ENCODE results near the gene PVRIG. TPM values are rescaled to one million over a fixed set of nuclear protein-coding genes. Genes with fewer than 3 reads are reported as not detected.
"Not testable (repeated sequence)": the region's sequence is repeated elsewhere in the genome, so short reads cannot be mapped to it uniquely, and the experiment has no call there.

PVRIG gene
- total RNA-seq, 5 donors from 2014 or later (not counting 1 experiment from before 2014, with no cell fraction given), result 45.0 to 96.8 (median 78.0) TPM

- peaks cover 25 to 58% of the 10 kb centered on the region in 2 experiments for H3K4me1 ChIP-seq (ENCODE audit: control insufficient read depth in 1 of 2, extremely low read depth in 1 of 2, insufficient read depth in 2 of 2, low read length in 2 of 2)
- POLR2A ChIA-PET, result no interaction called here
Observed at GRCh38 chr7:100213672-100214071, 6.1 kb upstream of the PVRIG start.

GRCh38 chr7:100214356-100214755, 5.4 kb upstream of the PVRIG start:
- WGBS (ENCODE audit: insufficient coverage), result 95% methylated on average over 3 of the region's 5 CpGs
- H3K36me3 ChIP-seq (ENCODE audit: control insufficient read depth in 2 of 2, extremely low read depth in 1 of 2, insufficient read depth in 1 of 2, low read length in 1 of 2); H3K9me3 ChIP-seq; H3K36me3 Mint-ChIP-seq; H3K9me3 Mint-ChIP-seq; CTCF ChIA-PET; H3K27me3 Mint-ChIP-seq; H3K27me3 ChIP-seq (replicated peaks in 1 of 2; ENCODE audit: control insufficient read depth in 2 of 2, extremely low read depth in 1 of 2, insufficient read depth in 2 of 2, low read length in 1 of 2); H3K4me3 ChIP-seq (ENCODE audit: control insufficient read depth in 1 of 2, extremely low read depth in 1 of 2, low read length in 1 of 2); H3K27ac ChIP-seq (ENCODE audit: low read length); H3K4me3 Mint-ChIP-seq: not testable (repeated sequence)
- Mint-ChIP-seq H3K4me1 (peaks cover 61 to 73% (median 73%) of the 10 kb centered on the region in 3 donors), H3K27ac (peak overlapping the region; percentile 76 to 78)
- POLR2A ChIA-PET, result interaction anchor here in 1 of 2 donors (0.6 kb wide), 1 partner anchor 18 kb away, joined by 4 read pairs; no protein-coding TSS in a partner anchor
- peak in 1 of 35 experiments; percentile 22 for DNase-seq
- H3K4me1 ChIP-seq (ENCODE audit: control insufficient read depth in 1 of 2, extremely low read depth in 1 of 2, insufficient read depth in 2 of 2, low read length in 2 of 2), result peaks cover 24 to 58% of the 10 kb centered on the region in 2 experiments
- ATAC-seq (replicated peaks in 1 of 4), result peak in 3 of 4 experiments; percentile 7 to 9 (median 8)

More at GRCh38 chr7:100213672-100214071, 6.1 kb upstream of the PVRIG start:
- Histone ChIP-seq H3K36me3 (ENCODE audit: control insufficient read depth in 2 of 2, extremely low read depth in 1 of 2, insufficient read depth in 1 of 2, low read length in 1 of 2) (no peaks in the 10 kb centered on the region), H3K4me3 (ENCODE audit: control insufficient read depth in 1 of 2, extremely low read depth in 1 of 2, low read length in 1 of 2) (no peak overlapping the region), H3K27ac (ENCODE audit: low read length) (no peak overlapping the region), H3K27me3 (replicated peaks in 1 of 2; ENCODE audit: control insufficient read depth in 2 of 2, extremely low read depth in 1 of 2, insufficient read depth in 2 of 2, low read length in 1 of 2) (no peaks in the 10 kb centered on the region), H3K9me3 (no peaks in the 10 kb centered on the region)
- H3K36me3 Mint-ChIP-seq, result no peaks in the 10 kb centered on the region
- no peaks in the 10 kb centered on the region for H3K27me3 Mint-ChIP-seq
- H3K9me3 Mint-ChIP-seq, result no peaks in the 10 kb centered on the region
- H3K4me1 Mint-ChIP-seq, result peaks cover 61 to 74% (median 73%) of the 10 kb centered on the region in 3 donors
- 70% methylated on average over 1 of the region's 6 CpGs for WGBS (ENCODE audit: insufficient coverage)
- no peak for DNase-seq
- no peak for ATAC-seq (replicated peaks in 1 of 4)
- no peak overlapping the region for H3K4me3 Mint-ChIP-seq
- CTCF ChIA-PET, result no interaction called here
- peak overlapping the region in 1 of 2 donors; percentile 76 for H3K27ac Mint-ChIP-seq

DNA sequence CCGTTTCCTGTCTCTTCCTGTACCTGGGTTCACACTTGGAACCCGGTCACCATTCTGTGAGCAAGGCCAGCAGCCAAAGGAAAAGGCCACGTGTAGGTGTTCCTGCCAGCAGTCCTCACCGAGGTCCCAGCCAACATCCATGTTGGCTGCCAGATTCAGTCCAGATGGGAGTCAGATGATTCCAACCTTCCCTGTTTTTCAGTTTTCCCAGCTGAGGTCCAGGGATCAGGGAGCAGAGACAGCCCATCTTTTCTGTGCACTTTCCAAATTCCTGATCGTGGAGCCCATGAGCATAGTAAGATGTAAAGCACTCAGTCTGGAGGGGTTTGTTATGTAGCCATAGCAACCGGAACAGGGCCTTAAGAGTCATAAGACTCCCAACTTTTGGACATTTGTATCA, 3.9 kb upstream of the PVRIG start:
- 83% methylated on average over 4 of the region's 6 CpGs for whole genome bisulfite sequencing (ENCODE audit: insufficient coverage)
- CTCF ChIA-PET, result no interaction called here
- Histone ChIP-seq H3K9me3 (no peaks in the 10 kb centered on the region), H3K27me3 (replicated peaks in 1 of 2; ENCODE audit: control insufficient read depth in 2 of 2, extremely low read depth in 1 of 2, insufficient read depth in 2 of 2, low read length in 1 of 2) (no peaks in the 10 kb centered on the region), H3K4me3 (ENCODE audit: control insufficient read depth in 1 of 2, extremely low read depth in 1 of 2, low read length in 1 of 2) (no peak overlapping the region), H3K4me1 (ENCODE audit: control insufficient read depth in 1 of 2, extremely low read depth in 1 of 2, insufficient read depth in 2 of 2, low read length in 2 of 2) (peaks cover 11 to 55% of the 10 kb centered on the region in 2 experiments), H3K27ac (ENCODE audit: low read length) (no peak overlapping the region), H3K36me3 (ENCODE audit: control insufficient read depth in 2 of 2, extremely low read depth in 1 of 2, insufficient read depth in 1 of 2, low read length in 1 of 2) (peaks cover 0 to under 1% of the 10 kb centered on the region in 2 donors)
- ATAC-seq (replicated peaks in 1 of 4), result no peak
- Mint-ChIP-seq H3K36me3 (peaks cover under 1% of the 10 kb centered on the region), H3K9me3 (no peaks in the 10 kb centered on the region), H3K27me3 (no peaks in the 10 kb centered on the region), H3K4me3 (no peak overlapping the region), H3K27ac (no peak overlapping the region), H3K4me1 (peaks cover 49 to 62% (median 60%) of the 10 kb centered on the region in 3 donors)
- POLR2A ChIA-PET, result interaction anchor here in 1 of 2 donors (0.5 to 0.7 kb wide), 2 partner anchors 22 to 226 kb away, joined by 4 to 6 read pairs; no protein-coding TSS in a partner anchor
- no peak for DNase-seq

DNA sequence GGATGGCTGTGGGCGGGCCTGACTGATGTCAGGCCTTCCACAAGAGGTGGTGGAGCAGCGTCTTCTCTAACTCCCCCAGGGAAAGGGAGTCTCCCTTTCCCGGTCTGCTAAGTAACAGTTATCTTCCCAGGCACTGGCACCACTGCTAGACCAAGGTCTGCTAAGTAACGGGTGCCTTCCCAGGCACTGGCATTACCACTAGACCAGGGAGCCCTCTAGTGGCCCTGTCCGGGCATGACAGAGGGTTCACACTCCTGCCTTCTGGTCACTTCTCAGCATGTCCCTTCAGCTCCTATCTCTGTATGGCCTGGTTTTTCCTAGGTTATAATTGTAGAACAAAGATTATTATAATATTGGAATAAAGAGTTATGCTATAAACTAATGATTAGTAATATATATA, 1.8 kb upstream of the PVRIG start:
- peak; percentile 4 to 17 (median 10) for ATAC-seq (replicated peaks in 1 of 4)
- no CpG with 5 or more reads among the region's 5 CpGs for WGBS (ENCODE audit: insufficient coverage)

GRCh38 chr7:100219271-100219737, 445 bp upstream of the PVRIG start:
- Mint-ChIP-seq H3K27ac (peak overlapping the region; percentile 98 to 99), H3K36me3 (peaks cover 23% of the 10 kb centered on the region), H3K27me3 (no peaks in the 10 kb centered on the region), H3K4me3 (peak overlapping the region; percentile 87 to 93 (median 92)), H3K9me3 (no peaks in the 10 kb centered on the region), H3K4me1 (peaks cover 57 to 74% (median 70%) of the 10 kb centered on the region in 3 donors)
- H3K4me3 ChIP-seq (ENCODE audit: control insufficient read depth in 1 of 2, extremely low read depth in 1 of 2, low read length in 1 of 2), result peak overlapping the region; percentile 52 to 92
- peaks cover 15 to 67% of the 10 kb centered on the region in 2 experiments for H3K4me1 ChIP-seq (ENCODE audit: control insufficient read depth in 1 of 2, extremely low read depth in 1 of 2, insufficient read depth in 2 of 2, low read length in 2 of 2)
- ATAC-seq (replicated peaks in 1 of 4) (no peak), DNase-seq (peak in 4 of 35 experiments; percentile 20 to 33 (median 24))
- no peaks in the 10 kb centered on the region for H3K9me3 ChIP-seq
- WGBS (ENCODE audit: insufficient coverage), result 23% methylated on average over 8 of the region's 10 CpGs
- ChIA-PET CTCF (interaction anchor here in 1 of 2 donors (1.1 to 2.5 kb wide), 2 partner anchors 41 to 86 kb away, joined by 3 to 12 read pairs; no protein-coding TSS in a partner anchor), POLR2A (interaction anchor here in 1 of 2 donors (0.6 to 1.2 kb wide), 2 partner anchors 9 to 38 kb away, joined by 3 to 8 read pairs; no protein-coding TSS in a partner anchor)
- peak overlapping the region; percentile 98 for H3K27ac ChIP-seq (ENCODE audit: low read length)
- H3K36me3 ChIP-seq (ENCODE audit: control insufficient read depth in 2 of 2, extremely low read depth in 1 of 2, insufficient read depth in 1 of 2, low read length in 1 of 2), result peaks cover 0 to 23% of the 10 kb centered on the region in 2 donors
- H3K27me3 ChIP-seq (replicated peaks in 1 of 2; ENCODE audit: control insufficient read depth in 2 of 2, extremely low read depth in 1 of 2, insufficient read depth in 2 of 2, low read length in 1 of 2), result no peaks in the 10 kb centered on the region

More for the DNA sequence above, 1.8 kb upstream of the PVRIG start:
- peaks cover 51 to 68% (median 66%) of the 10 kb centered on the region in 3 donors for H3K4me1 Mint-ChIP-seq
- peak in 34 of 35 experiments; percentile 48 to 85 (median 71) for DNase-seq
- H3K9me3 Mint-ChIP-seq; H3K27me3 Mint-ChIP-seq; H3K9me3 ChIP-seq; H3K27me3 ChIP-seq (replicated peaks in 1 of 2; ENCODE audit: control insufficient read depth in 2 of 2, extremely low read depth in 1 of 2, insufficient read depth in 2 of 2, low read length in 1 of 2); POLR2A ChIA-PET: not testable (repeated sequence)
- peaks cover 0 to 17% of the 10 kb centered on the region in 2 donors for H3K36me3 ChIP-seq (ENCODE audit: control insufficient read depth in 2 of 2, extremely low read depth in 1 of 2, insufficient read depth in 1 of 2, low read length in 1 of 2)
- peak overlapping the region; percentile 65 to 85 (median 81) for H3K4me3 Mint-ChIP-seq
- CTCF ChIA-PET, result interaction anchor here (0.6 to 2.5 kb wide), 13 partner anchors 10 to 119 kb away, joined by 3 to 13 read pairs (median 4); partner anchors contain the start of genes GPC2 (in 1 of the 2), MCM7 (in 1 of the 2) and STAG3 (in 1 of the 2)
- peaks cover 12% of the 10 kb centered on the region for H3K36me3 Mint-ChIP-seq
- peak overlapping the region in 1 of 2 donors; percentile 53 for H3K4me3 ChIP-seq (ENCODE audit: control insufficient read depth in 1 of 2, extremely low read depth in 1 of 2, low read length in 1 of 2)
- peaks cover 15 to 62% of the 10 kb centered on the region in 2 experiments for H3K4me1 ChIP-seq (ENCODE audit: control insufficient read depth in 1 of 2, extremely low read depth in 1 of 2, insufficient read depth in 2 of 2, low read length in 2 of 2)
- peak overlapping the region; percentile 98 for H3K27ac ChIP-seq (ENCODE audit: low read length)
- H3K27ac Mint-ChIP-seq, result peak overlapping the region; percentile 92 to 93

GRCh38 chr7:100220586-100221230, 959 bp downstream of the PVRIG start:
- ChIA-PET POLR2A (interaction anchor here in 1 of 2 donors (0.5 to 1.2 kb wide), 2 partner anchors 10 to 82 kb away, joined by 3 to 5 read pairs; no protein-coding TSS in a partner anchor), CTCF (interaction anchor here in 1 of 2 donors (0.6 to 1.3 kb wide), 3 partner anchors 31 to 429 kb away, joined by 3 to 4 read pairs (median 3); partner anchors contain the start of gene LAMTOR4)
- 2% methylated on average over 12 of the region's 22 CpGs for WGBS (ENCODE audit: insufficient coverage)
- DNase-seq (peak in 4 of 35 experiments; percentile 5 to 21 (median 13)), ATAC-seq (replicated peaks in 1 of 4) (peak in 2 of 4 experiments; percentile 4 to 6)
- Histone ChIP-seq H3K9me3 (no peaks in the 10 kb centered on the region), H3K4me3 (ENCODE audit: control insufficient read depth in 1 of 2, extremely low read depth in 1 of 2, low read length in 1 of 2) (peak overlapping the region; percentile 75 to 92), H3K36me3 (ENCODE audit: control insufficient read depth in 2 of 2, extremely low read depth in 1 of 2, insufficient read depth in 1 of 2, low read length in 1 of 2) (peaks cover 2 to 31% of the 10 kb centered on the region in 2 donors), H3K27me3 (replicated peaks in 1 of 2; ENCODE audit: control insufficient read depth in 2 of 2, extremely low read depth in 1 of 2, insufficient read depth in 2 of 2, low read length in 1 of 2) (no peaks in the 10 kb centered on the region), H3K4me1 (ENCODE audit: control insufficient read depth in 1 of 2, extremely low read depth in 1 of 2, insufficient read depth in 2 of 2, low read length in 2 of 2) (peaks cover 13 to 77% of the 10 kb centered on the region in 2 experiments), H3K27ac (ENCODE audit: low read length) (peak overlapping the region; percentile 98)
- Mint-ChIP-seq H3K4me3 (peak overlapping the region; percentile 87 to 93 (median 92)), H3K27me3 (no peaks in the 10 kb centered on the region), H3K9me3 (no peaks in the 10 kb centered on the region), H3K36me3 (peaks cover 27% of the 10 kb centered on the region), H3K27ac (peak overlapping the region; percentile 98 to 99), H3K4me1 (peaks cover 63 to 77% (median 70%) of the 10 kb centered on the region in 3 donors)
